Loucy (cell line): Measurements from ENCODE around the gene ST8SIA3.

Experiments
- H2AFZ ChIP-seq: fragments of 200-600 bp; sonication (generic); 2 replicates; pipeline ENCODE4 v1.6.0; 2016; ENCODE audit warnings: antibody characterized with exemption, mild to moderate bottlenecking, low read length, moderate library complexity
- H3F3A ChIP-seq: fragments of 200-600 bp; 2 replicates; pipeline ENCODE4 v1.6.0; 2016; ENCODE audit warnings: antibody characterized with exemption, low read depth, mild to moderate bottlenecking
- H3K27me3 ChIP-seq: fragments of 200-600 bp; sonication (generic); 2 replicates; pipeline ENCODE4 v1.6.1; 2014; ENCODE audit warnings: low read length, mild to moderate bottlenecking; ENCODE audit not compliant: insufficient read depth, poor library complexity, severe bottlenecking
- H3K36me3 ChIP-seq: fragments of 200-600 bp; sonication (generic); 2 replicates; pipeline ENCODE4 v1.6.1; 2016; ENCODE audit warnings: low read length; ENCODE audit not compliant: insufficient read depth
- H3K4me1 ChIP-seq: fragments of 200-600 bp; sonication (generic); 2 replicates; pipeline ENCODE4 v1.5.1; 2014; ENCODE audit warnings: low read length, mild to moderate bottlenecking; ENCODE audit not compliant: insufficient read depth, poor library complexity, severe bottlenecking
- H3K4me2 ChIP-seq: fragments of 200-600 bp; sonication (generic); 2 replicates; pipeline ENCODE4 v1.6.0; 2014; ENCODE audit warnings: antibody characterized with exemption, low read length, low read depth, mild to moderate bottlenecking; ENCODE audit not compliant: poor library complexity, severe bottlenecking
- H3K4me3 ChIP-seq: fragments of 200-600 bp; sonication (generic); 2 replicates; pipeline ENCODE4 v1.5.1; 2014; ENCODE audit warnings: low read length, mild to moderate bottlenecking, mixed read lengths; ENCODE audit not compliant: poor library complexity, severe bottlenecking
- H3K79me2 ChIP-seq: fragments of 200-600 bp; sonication (generic); 2 replicates; pipeline ENCODE4 v1.6.1; 2014; ENCODE audit warnings: low read length; ENCODE audit not compliant: insufficient read depth
- H3K9ac ChIP-seq: fragments of 200-600 bp; sonication (generic); 2 replicates; pipeline ENCODE4 v1.6.0; 2014; ENCODE audit warnings: mild to moderate bottlenecking, low read depth, low read length, moderate library complexity; ENCODE audit not compliant: poor library complexity, severe bottlenecking
- H3K9me2 ChIP-seq: fragments of 200-600 bp; sonication (generic); replicated peaks from 2 replicates; pipeline ENCODE4 v1.6.1; 2016; ENCODE audit warnings: low read depth, low read length, mixed read lengths
- H3K9me3 ChIP-seq: fragments of 200-600 bp; sonication (generic); 2 replicates; pipeline ENCODE4 v1.6.1; 2014; ENCODE audit warnings: mild to moderate bottlenecking, antibody characterized with exemption, low read length, low read depth; ENCODE audit not compliant: insufficient read depth
- H4K20me1 ChIP-seq: fragments of 200-600 bp; sonication (generic); 2 replicates; pipeline ENCODE4 v1.6.0; 2014; ENCODE audit warnings: antibody characterized with exemption, low read length, mild to moderate bottlenecking; ENCODE audit not compliant: insufficient read depth, poor library complexity, severe bottlenecking
- CTCF ChIP-seq: fragments of 200-600 bp; sonication (generic); conservative IDR thresholded peaks from 2 replicates; pipeline ENCODE4 v1.5.1; 2014; ENCODE audit warnings: mild to moderate bottlenecking, antibody characterized with exemption, low read length
- EZH2phosphoT487 ChIP-seq: fragments of 200-600 bp; IDR thresholded peaks from 2 replicates; pipeline ENCODE4 v1.6.1; 2018; ENCODE audit warnings: antibody characterized with exemption, mild to moderate bottlenecking, moderate library complexity, borderline replicate concordance

Gene ST8SIA3

GRCh38 chr18:57337890-57338289 lies 14.5 kb upstream of the ST8SIA3 start:
- TF ChIP-seq CTCF (no peak), EZH2phosphoT487 (no peak)
- no peak overlapping the region for H3K4me3 ChIP-seq

GRCh38 chr18:57343833-57344232 lies 8.5 kb upstream of the ST8SIA3 start:
- Histone ChIP-seq H3K4me3 (no peak overlapping the region), H4K20me1 (no peaks in the 10 kb centered on the region), H3K9me3 (no peaks in the 10 kb centered on the region), H3K79me2 (no peaks in the 10 kb centered on the region), H3K4me1 (no peaks in the 10 kb centered on the region), H3K9ac (no peak overlapping the region), H3K9me2 (no peaks in the 10 kb centered on the region), H3K36me3 (no peaks in the 10 kb centered on the region), H3K27me3 (no peaks in the 10 kb centered on the region), H2AFZ (no peak overlapping the region), H3F3A (no peaks in the 10 kb centered on the region), H3K4me2 (no peak overlapping the region)
- TF ChIP-seq CTCF (no peak), EZH2phosphoT487 (no peak)

More at GRCh38 chr18:57337890-57338289, 14.5 kb upstream of the ST8SIA3 start:
- Histone ChIP-seq H3K36me3 (no peaks in the 10 kb centered on the region), H3K79me2 (no peaks in the 10 kb centered on the region), H3K4me1 (no peaks in the 10 kb centered on the region), H3K9me3 (no peaks in the 10 kb centered on the region), H3K4me2 (no peak overlapping the region), H3K27me3 (no peaks in the 10 kb centered on the region), H4K20me1 (no peaks in the 10 kb centered on the region), H2AFZ (no peak overlapping the region), H3K9me2 (no peaks in the 10 kb centered on the region), H3F3A (no peaks in the 10 kb centered on the region), H3K9ac (no peak overlapping the region)

GRCh38 chr18:57346876-57347275 lies 5.5 kb upstream of the ST8SIA3 start:
- no peak overlapping the region for H3K9ac ChIP-seq
- H3K4me3 ChIP-seq = no peak overlapping the region
- H3F3A ChIP-seq = no peaks in the 10 kb centered on the region
- H2AFZ ChIP-seq = no peak overlapping the region
- no peak overlapping the region for H3K4me2 ChIP-seq
- H3K27me3 ChIP-seq = no peaks in the 10 kb centered on the region
- no peaks in the 10 kb centered on the region for H3K9me3 ChIP-seq
- H3K4me1 ChIP-seq = no peaks in the 10 kb centered on the region
- TF ChIP-seq EZH2phosphoT487 = no peak
- TF ChIP-seq CTCF = no peak
- no peaks in the 10 kb centered on the region for H3K36me3 ChIP-seq
- no peaks in the 10 kb centered on the region for H3K79me2 ChIP-seq
- H4K20me1 ChIP-seq = no peaks in the 10 kb centered on the region
- H3K9me2 ChIP-seq = no peaks in the 10 kb centered on the region
